GM18867 (cell line): ENCODE measurements around the gene PRSS56.

Experiments used
- ATAC-seq: cut with Tn5 transposase; IDR thresholded peaks from one replicate; pipeline ENCODE4 v1.9.1; 2021; ENCODE audit warnings: mild to moderate bottlenecking, moderate library complexity; ENCODE audit not compliant: unreplicated experiment

The PRSS56 gene

GRCh38 chr2:232486558-232487384 lies 33.4 kb upstream of the PRSS56 start:
- no peak for ATAC-seq

DNA sequence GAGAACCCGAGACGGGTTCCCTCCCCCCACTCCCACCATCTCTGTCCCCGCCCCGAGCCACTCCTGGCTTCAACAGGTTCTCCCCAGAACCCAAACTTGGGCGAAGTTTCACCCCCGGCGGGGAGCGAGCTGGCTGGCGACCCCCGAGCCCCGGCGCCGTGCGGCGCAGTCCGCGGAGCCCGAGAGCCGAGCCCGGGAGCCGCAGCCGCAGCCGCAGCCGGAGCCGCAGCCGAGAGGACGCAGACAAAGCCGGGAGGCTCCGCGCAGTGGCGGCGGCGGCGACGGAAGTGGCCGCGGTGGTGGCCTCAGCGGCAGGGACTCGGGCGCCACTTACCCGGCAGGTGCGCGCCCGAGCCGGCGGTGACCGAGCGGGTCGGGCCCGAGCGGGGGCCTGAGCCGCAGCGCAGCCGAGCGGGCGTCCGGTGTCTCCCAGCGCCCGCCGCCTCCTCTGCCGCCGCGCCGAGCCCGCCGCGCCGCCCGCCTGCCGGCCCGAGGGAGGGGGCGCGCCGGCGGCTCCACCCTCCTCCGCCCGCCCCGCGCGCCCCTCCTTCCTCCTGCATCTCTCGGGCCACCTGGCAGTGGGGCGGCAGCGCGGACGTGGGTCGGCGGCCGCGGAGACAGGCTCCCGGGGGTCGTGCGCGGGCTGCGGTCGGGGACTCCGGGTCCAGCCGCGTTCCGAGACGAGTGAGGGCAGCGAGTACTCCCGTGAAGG lies 32.6 kb upstream of the PRSS56 start, which contains the start of gene ECEL1:
TSS of gene ECEL1 (minus strand) at position 450 of the 712 bp plus-strand sequence. CDS start 1,181 bp downstream, outside the sequence.
- no peak for ATAC-seq

- ATAC-seq = no peak
Measured at GRCh38 chr2:232488097-232488711, 32.0 kb upstream of the PRSS56 start.

DNA sequence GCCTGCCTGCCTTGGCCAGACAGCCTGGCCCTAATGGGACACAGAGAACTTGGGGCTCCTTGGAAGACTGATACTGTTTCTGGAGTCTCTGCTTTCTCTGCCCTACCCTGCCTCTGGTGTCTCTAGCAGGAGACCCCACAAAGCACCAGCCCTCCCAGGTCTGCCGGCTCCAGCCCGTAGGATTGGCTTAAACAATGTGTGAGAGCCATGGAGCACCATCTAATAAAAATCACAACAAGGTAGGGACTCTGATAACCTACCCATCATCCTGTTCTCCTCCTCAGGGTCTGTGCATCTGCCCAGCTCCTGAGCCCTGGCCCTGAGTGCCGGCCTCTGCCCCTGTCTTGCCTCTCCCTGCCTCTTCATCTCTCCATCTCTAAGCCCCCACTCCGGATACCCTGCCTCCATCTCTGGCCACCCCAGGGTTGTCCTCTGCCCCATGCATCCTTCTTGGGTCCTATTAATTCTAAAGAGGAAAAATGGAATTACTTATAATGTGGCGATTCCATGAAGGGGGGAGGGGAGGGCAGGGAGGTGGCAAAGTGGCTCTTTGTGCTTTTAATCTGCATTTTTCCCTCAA lies 31.4 kb upstream of the PRSS56 start:
- ATAC-seq = no peak

DNA sequence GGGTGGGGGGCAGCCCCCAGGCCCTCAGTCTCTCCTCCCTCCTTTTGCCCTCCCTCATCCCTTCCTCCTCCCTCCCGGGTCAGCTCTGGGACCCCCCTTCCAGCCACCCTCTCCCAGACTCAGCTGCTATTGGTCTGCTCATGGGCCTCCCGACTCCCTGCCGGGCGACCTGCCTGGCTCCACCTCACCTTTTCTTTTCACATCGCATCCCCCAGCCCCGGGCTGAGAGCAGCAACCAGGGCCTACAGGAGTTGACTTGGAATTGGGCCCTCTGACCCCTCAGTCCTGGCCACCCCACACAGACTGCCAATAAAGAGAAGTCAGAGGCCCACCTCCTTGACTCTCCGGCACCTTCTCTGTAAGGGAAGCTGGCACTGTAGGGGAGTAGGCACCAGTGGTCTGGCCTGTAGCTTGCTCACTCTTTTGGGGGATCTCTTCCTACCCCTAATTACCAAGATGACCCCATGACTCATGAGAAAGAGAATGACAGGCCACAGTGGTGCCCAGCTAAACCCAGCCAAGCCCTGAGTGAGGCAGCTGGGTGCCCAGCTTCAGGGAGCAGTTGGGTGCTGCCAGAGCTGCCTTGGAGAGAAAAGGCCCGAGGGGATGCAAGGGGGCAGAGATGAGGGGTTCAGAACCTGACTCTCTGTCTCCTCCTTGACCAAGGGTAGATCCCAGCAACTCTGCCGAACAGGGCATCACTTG lies 30.5 kb upstream of the PRSS56 start:
- no peak for ATAC-seq

DNA sequence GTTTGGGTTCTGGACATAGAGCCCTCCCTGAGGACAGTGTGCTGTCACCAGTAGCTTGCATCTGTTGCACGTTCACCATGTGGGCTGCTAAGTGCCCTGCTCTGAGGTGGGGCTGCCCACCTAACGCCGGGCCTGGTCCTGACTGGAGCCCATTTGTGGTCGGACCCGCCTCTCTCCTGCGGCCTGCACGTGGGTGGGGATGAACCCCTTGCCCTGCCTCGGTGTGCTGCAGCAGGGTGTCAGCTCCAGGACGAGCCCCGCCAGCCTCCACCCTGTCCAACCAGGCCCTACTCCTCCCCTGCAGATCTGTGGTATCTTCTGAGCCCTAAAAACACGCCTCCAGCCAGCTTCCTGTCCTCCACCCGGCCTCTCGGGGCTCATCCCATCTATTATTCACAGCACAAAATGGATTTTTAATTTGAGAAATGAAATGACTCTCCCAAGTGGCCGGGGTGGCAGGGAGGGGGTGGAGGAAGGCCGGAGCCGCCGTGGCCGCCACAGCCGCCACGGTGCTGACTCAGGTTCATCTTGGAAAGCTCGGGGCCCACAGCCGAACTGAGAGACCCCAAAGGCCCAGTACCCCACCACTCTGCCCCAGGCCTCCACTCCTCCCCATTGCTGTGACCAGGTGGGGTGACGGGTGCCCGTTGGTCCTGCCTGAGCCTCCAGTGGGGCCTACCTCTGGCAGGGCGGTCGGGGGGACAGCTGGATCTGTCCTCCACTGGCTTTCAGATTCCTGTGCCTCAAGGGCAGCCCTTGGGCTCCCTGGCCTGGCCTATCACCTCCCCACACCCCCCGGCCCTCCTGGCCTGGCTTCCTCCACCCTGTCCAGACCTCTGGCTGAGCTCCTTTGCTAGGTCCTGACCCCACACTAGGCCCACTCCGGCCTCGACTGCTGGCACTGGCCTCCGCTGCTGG lies 29.7 kb upstream of the PRSS56 start:
- ATAC-seq = no peak

- ATAC-seq = no peak
Measured at GRCh38 chr2:232491139-232491780, 28.9 kb upstream of the PRSS56 start.

DNA sequence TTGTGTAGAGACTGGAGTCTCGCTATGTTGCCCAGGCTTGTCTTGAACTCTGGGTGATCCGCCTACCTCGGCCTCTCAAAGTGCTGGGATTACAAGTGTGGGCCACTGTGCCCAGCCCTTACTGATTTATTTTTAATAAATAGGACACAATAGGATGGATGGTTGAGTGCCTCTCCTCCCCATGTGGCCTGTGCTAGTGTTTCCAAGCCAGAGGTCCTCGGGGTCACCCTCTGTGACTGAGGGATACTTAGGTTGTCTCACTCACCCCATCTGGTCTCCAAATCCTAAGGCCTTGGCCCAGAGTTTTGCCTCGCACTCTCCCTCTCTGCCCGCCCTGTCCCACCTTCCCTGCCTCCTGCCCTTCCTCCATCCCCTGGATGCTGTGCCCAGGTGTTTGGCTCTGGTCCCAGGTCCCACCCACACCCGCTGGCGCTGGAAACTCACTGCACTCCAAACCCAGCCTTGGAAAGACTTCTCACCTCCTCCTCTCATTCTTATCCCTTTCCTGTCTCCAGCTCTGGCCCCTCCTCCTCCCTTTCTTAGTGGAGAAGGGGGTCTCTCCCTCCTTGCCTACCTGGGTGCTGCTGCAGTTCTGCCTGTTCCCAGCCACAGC lies 27.8 kb upstream of the PRSS56 start:
- no peak for ATAC-seq

- ATAC-seq = no peak
Measured at GRCh38 chr2:232492963-232493700, 27.1 kb upstream of the PRSS56 start.

GRCh38 chr2:232493701-232494474 lies 26.3 kb upstream of the PRSS56 start:
- ATAC-seq = no peak

- ATAC-seq = no peak
Measured at GRCh38 chr2:232494542-232494941, 25.6 kb upstream of the PRSS56 start.

DNA sequence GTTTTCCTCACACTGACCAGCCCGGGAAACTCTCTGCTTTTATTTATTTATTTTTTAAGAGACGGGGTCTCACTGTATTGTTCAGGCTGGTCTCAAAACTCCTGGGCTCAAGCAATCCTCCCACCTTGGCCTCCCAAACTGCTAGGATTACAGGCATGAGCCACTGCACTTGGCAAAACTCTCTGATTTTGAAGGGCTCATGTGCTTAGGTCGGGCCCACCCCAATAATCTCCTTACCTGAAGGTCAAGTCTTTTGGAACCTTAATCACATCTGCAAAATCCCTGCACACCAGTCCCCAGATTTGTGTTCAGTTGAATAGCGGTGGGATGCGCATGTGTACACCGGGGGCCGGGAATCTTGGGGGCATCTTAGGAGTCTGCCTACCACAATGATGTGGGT lies 24.9 kb upstream of the PRSS56 start:
- ATAC-seq = no peak

- no peak for ATAC-seq
Measured at GRCh38 chr2:232496501-232497270, 23.5 kb upstream of the PRSS56 start.

DNA sequence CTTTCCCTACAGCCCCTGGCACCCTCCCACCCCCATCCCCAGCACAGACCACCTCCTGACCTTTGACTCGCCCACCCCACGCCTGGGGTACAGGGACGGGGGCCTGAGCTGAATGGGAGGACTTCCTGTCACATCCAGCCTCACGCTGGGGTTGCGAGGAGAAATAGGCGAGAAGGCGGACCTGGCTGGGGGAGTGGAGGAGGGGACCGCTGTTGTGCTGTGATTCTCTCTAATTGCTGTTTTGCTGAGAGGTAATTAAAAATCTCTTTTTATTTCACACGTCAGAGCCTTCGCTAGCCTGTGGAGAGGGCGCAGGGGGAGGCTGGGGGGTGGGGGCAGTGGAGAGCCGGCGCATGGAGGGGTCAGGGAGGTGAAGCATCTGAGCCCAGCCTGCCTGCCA lies 22.8 kb upstream of the PRSS56 start:
- no peak for ATAC-seq

DNA sequence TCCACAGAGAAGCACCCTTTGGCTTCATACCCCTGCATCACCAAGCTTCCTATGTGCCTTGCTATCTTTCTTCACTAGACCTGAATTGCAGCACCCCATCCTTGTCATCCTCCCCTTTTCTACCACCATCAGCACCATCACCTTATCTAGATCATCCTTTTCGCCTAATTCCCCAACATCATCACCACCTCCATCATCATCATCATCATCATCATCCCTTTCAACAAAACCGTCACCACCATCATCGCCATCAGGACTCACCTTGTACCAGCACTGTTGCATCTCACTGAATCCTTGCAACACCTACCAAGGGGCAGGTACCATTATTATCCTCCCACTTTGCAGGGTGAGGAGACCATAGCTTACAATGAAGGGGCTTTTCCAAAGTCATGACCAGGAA lies 21.7 kb upstream of the PRSS56 start:
- ATAC-seq = no peak

- no peak for ATAC-seq
Measured at GRCh38 chr2:232501331-232501771, 18.8 kb upstream of the PRSS56 start.
